GM21367 (cell line): ENCODE results near the gene ZNF800.
A peak's percentile ranks its signal among the peaks of the same experiment; 100 is the strongest.
"Not testable (repeated sequence)": the region's sequence is repeated elsewhere in the genome, so short reads cannot be mapped to it uniquely, and the experiment has no call there.

Experiments used
- ATAC-seq: cut with Tn5 transposase; IDR thresholded peaks from one replicate; pipeline ENCODE4 v1.9.1; 2021; ENCODE audit not compliant: unreplicated experiment

The ZNF800 gene

GRCh38 chr7:127392566-127393367 lies at the start of gene ZNF800:
Gene ZNF800 (minus strand): TSS chr7:127392708. CDS start chr7:127391557, 1,151 bp downstream.
- ATAC-seq: peak; percentile 77

DNA sequence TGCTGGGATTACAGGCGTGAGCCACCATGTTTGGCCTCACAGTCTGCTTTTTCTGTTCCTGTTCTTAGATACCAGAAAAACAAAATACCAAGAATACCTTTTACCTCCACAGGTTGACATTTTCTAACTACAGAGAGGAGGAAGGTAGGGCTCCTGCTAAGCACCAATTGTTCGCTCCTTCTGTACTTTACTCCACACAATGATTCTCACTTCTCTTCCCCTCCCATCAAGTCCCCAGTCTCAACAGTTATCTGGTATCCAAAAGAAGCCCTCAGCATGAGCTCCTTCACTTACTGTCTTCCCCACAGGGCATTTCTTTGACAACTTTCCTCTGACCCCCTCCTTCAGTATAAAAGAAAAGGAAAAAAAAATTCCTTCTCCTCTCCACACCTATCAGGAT lies 47.7 kb upstream of the ZNF800 start:
- ATAC-seq: no peak

- no peak for ATAC-seq
Observed at GRCh38 chr7:127438836-127439235, 46.3 kb upstream of the ZNF800 start.

DNA sequence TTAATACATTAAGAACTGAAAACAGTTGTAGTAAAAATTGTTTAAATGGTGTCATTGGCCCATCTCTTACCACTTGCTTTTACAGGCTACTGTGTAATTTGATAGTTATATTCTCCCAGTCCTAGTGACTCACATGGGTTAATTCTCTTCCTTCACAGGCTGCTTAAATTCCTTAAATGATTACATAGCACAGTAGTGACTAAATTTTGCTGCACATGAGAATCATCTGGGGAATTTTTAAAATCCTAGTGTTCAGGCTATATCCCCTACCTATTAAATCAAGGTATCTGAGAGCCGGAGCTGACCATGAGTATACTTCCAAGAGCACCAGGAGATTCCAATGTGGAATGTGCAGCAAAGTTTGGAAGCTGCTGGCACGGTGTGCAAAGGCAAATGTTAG lies 45.3 kb upstream of the ZNF800 start:
- no peak for ATAC-seq

GRCh38 chr7:127437241-127437640 lies 44.7 kb upstream of the ZNF800 start:
- ATAC-seq: no peak

GRCh38 chr7:127429281-127429680 lies 36.8 kb upstream of the ZNF800 start:
- ATAC-seq: not testable (repeated sequence)

DNA sequence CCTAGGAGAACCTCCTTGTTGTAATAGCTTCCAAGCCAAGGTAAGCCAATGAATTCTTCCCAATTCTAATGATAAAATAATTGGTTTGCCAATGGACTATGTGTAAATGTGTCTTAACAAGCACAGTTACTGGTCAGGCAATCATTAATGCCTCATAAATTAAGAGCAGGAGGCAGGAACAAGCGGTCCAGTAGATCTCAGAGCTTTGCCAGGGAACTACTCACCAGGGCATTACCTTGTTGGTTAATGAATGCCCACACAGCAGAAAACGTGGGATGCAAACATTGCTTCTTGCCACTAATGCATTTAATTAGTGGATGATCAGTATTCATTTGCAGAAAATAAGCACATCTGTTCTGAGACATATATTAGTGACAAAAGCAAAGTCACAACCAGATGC lies 26.7 kb upstream of the ZNF800 start:
- no peak for ATAC-seq

- ATAC-seq: no peak
Observed at GRCh38 chr7:127418459-127418858, 26.0 kb upstream of the ZNF800 start.

DNA sequence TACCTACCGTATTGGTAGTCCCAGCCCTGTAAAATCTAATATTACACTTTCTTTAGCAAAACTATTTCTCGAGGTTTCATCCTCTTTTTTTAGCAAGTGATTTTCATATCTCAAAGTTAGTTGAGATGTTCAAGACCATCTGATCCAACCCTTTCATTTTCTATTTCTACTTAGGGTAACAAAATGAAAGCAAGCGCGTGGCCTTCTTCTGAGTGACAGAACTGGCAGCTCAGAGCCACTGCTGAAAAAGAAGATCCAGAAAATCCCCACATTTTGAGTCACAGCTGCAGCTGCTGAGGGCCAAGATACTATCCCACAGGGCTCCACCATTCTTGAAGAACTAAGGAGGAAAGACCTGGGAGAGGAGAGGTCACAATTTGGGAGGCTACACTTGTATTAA lies 24.8 kb upstream of the ZNF800 start:
- peak; percentile 81 for ATAC-seq

GRCh38 chr7:127415060-127415742 lies 22.7 kb upstream of the ZNF800 start:
- ATAC-seq: no peak

DNA sequence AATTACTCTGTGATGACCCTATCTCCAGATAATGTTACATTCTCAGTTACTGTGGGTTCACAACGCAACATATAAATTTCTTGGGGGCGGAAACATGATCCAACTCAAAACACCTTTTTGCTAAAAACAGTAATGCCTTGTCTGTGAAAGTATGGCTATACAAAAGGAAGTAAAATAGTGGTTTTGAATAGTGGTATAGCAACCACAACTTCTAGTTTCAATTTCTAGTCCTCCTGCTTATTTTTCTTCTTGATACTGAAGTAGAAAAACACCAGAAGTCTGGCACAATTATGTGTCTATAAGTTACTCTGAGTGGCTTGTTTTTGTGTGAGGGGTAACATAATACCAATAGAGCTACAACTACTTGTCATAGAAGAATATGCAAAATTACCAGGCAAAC lies 21.5 kb upstream of the ZNF800 start:
- peak; percentile 46 for ATAC-seq

DNA sequence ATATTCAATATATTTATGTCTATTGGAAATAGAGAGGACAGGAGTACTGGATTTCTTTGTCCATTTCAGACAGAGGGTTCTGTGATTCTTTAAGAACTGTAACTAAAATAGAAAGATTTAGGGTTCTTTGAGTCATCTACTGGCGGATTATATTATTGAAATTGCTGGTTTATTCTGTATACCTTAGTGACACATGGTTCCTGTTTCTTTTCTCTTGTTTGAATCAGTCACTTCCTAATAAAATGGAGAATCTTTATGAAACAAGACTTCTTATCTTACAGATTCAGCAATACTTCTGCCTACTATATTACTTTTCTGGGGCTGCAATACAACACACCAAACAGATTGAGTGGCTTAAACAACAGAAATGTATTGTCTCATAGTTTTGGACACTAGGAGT lies 20.8 kb upstream of the ZNF800 start:
- ATAC-seq: no peak

DNA sequence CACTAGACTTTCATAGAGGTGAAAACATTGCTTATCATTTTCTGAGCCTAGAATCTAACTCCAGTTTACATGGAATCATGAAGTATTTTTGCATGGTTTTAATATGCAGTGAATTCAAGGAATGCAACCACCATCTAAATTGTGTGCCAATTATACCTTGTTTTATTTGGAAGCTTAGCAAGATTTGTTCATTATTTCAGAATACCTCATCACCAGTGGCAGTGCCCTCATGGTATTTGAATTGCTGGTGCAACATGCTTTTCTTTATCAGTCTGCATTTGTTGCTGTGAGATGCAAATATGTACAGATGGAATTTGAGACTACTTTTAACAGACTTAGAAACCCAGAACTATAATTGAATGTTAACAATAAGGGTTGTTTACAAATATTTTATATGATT lies 18.7 kb upstream of the ZNF800 start:
- ATAC-seq: no peak

- ATAC-seq: no peak
Observed at GRCh38 chr7:127409629-127410028, 17.1 kb upstream of the ZNF800 start.

DNA sequence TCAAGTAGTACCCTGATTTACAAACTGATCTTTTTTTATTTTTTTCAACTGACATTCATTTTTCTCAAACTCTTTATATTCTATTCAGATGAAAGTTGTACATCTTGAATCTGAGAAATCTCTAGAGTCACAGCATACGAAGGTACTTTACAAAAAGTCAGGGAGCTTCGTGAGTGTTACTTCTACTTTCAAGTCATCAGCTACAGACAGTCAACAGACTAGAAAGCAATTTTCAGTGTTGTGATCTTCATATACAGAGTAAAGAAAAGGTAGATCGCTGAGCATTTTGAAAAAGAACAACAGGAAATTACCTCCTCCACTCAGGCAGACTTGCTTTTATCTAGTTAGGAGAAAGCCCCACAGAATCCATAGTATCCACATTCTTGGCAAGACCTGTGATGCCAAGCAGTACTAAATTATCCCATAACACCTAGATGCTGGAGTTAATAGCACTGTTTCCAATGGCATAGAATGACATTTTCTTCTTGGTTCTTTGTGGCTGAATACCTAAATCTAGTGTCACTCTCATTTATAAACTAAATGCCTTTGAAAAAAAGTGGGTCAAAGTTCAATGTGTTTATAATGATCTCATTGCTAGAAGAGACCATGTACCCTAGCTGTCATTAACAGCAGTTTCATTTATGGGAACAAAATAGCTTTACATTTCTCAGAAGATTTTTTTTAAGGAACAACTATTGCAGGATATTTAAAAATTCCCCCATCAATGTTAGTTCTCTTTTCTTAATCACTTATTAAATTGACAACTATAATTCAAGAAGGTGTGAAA lies 12.0 kb upstream of the ZNF800 start:
- peak; percentile 49 for ATAC-seq

DNA sequence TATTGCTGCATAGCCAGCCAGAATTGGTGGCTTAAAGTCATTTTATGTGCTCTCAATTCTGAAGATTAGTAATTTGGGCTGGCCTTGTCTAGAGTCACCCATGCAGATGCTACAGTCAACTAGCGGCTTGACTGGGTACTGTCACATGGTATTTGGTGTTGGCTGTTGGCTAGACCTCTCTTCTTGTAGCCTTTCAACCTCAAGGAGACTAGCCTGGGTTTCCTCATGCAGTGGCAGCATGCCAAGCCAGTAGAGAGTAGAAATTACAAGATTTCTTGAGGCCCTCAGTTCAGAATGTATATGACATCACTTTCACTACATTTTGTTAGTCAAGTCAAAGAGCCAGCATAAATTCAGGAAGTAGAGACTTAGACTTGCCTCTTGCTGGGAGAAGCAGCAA lies 3.7 kb upstream of the ZNF800 start:
- peak; percentile 22 for ATAC-seq

DNA sequence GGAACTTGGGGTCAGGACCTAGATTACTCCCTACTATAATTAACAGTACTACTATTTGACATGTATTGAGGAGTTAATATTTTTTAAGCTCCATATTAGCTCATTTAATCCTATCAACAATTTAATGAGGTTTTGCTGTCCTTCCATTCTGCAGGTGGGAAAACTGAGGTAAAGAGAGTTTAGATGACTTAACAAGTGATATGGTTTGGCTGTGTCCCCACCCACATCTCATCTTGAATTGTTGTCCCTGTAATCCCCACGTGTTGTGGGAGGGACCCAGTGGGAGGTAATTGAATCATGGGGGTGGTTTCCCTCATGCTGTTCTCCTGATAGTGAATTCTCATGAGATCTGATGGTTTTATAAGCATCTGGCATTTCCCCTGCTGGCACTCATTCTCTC lies 2.6 kb upstream of the ZNF800 start:
- ATAC-seq: not testable (repeated sequence)

DNA sequence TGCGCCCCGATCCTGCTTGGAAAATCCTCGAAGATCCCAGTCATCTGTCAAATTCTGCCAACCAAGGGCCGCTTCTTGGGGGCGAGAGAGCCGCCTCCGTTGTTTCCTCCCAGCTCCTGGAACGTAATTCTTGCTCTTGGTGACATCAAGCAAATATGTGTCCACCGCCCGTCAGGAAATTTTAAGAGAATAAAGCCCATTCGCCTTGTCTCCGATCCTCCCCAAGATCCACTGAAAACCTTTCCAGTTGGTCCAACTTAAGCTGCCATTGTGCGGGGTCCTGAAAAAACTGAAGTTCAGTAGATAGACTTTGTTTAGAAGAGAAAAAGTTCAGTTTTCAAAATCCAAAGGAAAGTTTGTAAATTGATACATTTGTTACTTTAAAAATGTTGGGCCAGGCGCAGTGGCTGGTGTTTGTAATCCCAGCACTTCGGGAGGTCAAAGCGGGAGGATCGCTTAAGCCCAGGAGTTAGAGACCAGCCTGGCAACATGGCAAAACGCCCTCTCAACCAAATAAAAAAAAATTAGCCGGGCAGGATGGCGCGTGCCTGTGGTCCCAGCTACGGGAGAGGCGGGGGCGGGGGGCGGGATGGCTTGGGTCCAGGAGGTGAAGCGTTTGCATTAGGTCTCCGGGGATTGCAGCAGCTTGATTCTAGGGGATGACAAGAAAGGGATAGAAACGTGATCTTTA lies 1.0 kb upstream of the ZNF800 start:
- ATAC-seq: no peak

DNA sequence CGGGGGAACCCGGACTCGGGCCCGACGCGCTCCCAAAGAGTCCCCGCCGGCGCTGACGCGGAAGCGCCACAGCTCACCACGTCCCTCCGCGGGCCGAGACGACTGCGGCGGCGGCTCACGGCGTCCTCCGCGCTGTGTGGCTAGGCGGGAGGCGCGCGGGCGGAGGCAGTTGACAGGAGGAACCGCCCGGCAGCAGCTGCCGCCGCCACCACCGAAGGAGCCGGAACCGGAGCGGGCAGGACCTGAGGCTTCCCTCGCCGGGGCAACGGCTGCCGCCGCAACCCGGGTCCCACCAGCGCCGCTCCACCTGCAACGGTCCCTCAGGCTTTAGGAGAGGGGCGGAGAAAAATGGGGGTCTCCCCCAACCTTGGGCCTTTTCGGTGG lies 334 bp downstream of the ZNF800 start:
- peak; percentile 38 for ATAC-seq

- peak; percentile 42 for ATAC-seq
Observed at GRCh38 chr7:127391591-127392181, 822 bp downstream of the ZNF800 start.
